Tibial artery (tissue), 4 donors: Measurements from ENCODE around the gene DNHD1.

Experiments used
- DNase-seq, 2 donors: peaks; one replicate each; pipeline ENCODE4 v3.0.0-alpha.2; 2019
- H3K27ac ChIP-seq, 2 donors: fragments of 200-600 bp; sonication (generic) in 1 of 2; 1 replicate in 1 of 2; 2 replicates in 1 of 2; pipeline ENCODE4 v1.5.1; 2018 to 2019; ENCODE audit warnings: mild to moderate bottlenecking in 1 of 2
- H3K27me3 ChIP-seq, 2 donors: fragments of 200-600 bp; sonication (generic) in 1 of 2; one replicate each; pipeline versions ENCODE4 v1.5.1 to v1.6.0; 2016 to 2019
- H3K36me3 ChIP-seq, 3 donors: fragments of 200-600 bp; sonication (generic) in 2 of 3; one replicate each; pipeline ENCODE4 v1.5.1; 2016 to 2019; ENCODE audit warnings: mild to moderate bottlenecking in 2 of 3
- H3K4me1 ChIP-seq, 4 donors: fragments of 200-600 bp; sonication (generic) in 2 of 4; 1 replicate in 3 of 4; 2 replicates in 1 of 4; pipeline ENCODE4 v1.5.1; 2016 to 2019
- H3K4me3 ChIP-seq, 2 donors: fragments of 200-600 bp; sonication (generic) in 1 of 2; 1 replicate in 1 of 2; 2 replicates in 1 of 2; pipeline ENCODE4 v1.5.1; 2018 to 2019; ENCODE audit warnings: mild to moderate bottlenecking in 2 of 2
- H3K9me3 ChIP-seq, 3 donors: fragments of 200-600 bp; sonication (generic) in 1 of 3; one replicate each; pipeline ENCODE4 v1.5.1; 2016 to 2019
- CTCF ChIP-seq, 2 experiments: fragments of 200-600 bp in 1 of 2; fragments of 450-650 bp in 1 of 2; IDR thresholded peaks; one replicate each; pipeline ENCODE4 v1.5.1; 2017 to 2019; ENCODE audit warnings: antibody characterized with exemption in 2 of 2, mild to moderate bottlenecking in 1 of 2, moderate library complexity in 1 of 2
- intact Hi-C: fragments of 100-400 bp; cut with DNase I; formaldehyde crosslinking; loops from one replicate; pipeline ENCODE4 v1.15.0; 2023; ENCODE audit warnings: low total_unique reads

DNHD1 gene

GRCh38 chr11:6616596-6617250 is 119.6 kb downstream of the DNHD1 start:
- H3K4me3 ChIP-seq, result no peak overlapping the region
- H3K36me3 ChIP-seq, result peaks cover 8 to 28% (median 15%) of the 10 kb centered on the region in 3 donors
- H3K9me3 ChIP-seq, result no peaks in the 10 kb centered on the region
- DNase-seq, result peak in 1 of 2 donors; percentile 63
- peak overlapping the region in 1 of 2 donors; percentile 96 for H3K27ac ChIP-seq
- no peak for TF ChIP-seq CTCF (IDR thresholded peaks at IDR 0.05)
- H3K4me1 ChIP-seq, result peaks cover 0 to 37% (median 22%) of the 10 kb centered on the region in 4 donors
- no peaks in the 10 kb centered on the region for H3K27me3 ChIP-seq
- intact Hi-C loops, result no loop called here

DNA sequence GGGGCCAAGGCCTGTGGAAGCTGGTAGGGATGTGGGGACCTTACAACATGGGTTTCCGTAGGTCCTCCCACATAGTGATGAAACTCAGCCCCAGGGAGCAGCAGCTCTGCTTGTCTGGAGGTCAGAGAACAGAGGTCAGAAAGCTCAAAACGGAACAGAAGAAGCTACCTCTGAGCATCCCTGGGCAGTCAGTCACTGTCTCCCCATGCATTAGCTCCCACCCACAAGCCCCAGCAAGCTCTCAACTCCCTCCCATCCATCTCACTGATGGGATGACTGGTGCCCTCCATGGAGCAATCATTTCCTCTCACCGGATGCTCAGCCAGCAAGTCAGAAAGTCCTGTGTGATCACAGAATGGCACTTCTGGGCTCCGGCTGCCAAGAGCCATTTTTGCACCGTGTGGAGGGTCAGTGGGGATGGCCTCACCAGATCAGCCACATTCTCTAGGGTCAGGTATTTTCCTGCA is 120.3 kb downstream of the DNHD1 start:
- H3K27ac ChIP-seq, result peak overlapping the region; percentile 40 to 96
- TF ChIP-seq CTCF (IDR thresholded peaks at IDR 0.05), result no peak
- H3K4me1 ChIP-seq, result peaks cover 0 to 37% (median 22%) of the 10 kb centered on the region in 4 donors
- peaks cover 8 to 28% (median 15%) of the 10 kb centered on the region in 3 donors for H3K36me3 ChIP-seq
- H3K4me3 ChIP-seq, result peak overlapping the region in 1 of 2 donors; percentile 86
- intact Hi-C loops, result no loop called here
- peak in 1 of 2 donors; percentile 50 for DNase-seq
- no peaks in the 10 kb centered on the region for H3K9me3 ChIP-seq
- no peaks in the 10 kb centered on the region for H3K27me3 ChIP-seq

DNA sequence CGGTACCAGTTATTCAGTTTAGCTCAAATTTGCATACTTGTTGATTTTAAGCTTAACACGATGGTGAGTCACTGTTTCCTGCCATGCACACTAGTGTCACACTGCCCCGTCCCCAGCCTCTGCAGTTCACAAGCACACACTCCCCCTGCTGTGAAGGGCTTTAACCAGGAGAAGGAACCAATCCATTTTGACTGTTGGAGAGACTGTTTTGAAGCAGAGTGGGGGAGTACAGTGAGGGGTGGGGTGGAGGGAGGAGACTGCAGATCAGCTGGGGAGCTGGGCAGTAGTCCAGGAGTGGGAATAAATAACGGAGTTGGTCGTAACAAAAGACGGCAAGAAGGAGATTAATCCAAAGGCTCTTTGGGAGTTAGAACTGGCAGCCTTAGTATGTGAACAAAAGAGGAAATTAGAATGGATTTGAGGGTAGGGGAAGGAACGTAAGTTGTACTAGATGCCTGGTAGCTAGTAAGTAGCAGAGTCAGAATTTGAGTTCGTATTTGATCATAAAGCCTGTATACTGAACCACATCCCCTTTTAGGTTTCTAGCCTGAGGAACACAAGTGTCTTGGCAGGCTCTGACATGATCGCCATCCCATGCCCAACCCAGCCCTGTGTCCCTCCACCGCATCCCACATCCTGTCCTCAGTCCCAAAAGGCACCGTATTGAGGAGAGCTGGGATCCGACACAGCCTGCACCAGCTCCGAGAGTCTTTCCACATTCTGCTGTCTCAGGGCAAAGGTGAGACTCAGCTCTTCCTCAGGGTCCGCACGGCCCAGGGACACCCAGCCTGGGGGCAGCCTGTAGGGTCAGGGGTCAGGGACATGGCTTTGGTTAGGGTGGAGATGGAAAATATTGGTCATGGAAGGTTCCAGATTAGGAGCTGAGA is 121.3 kb downstream of the DNHD1 start:
- peak overlapping the region; percentile 84 to 96 for H3K27ac ChIP-seq
- peak overlapping the region; percentile 60 to 86 for H3K4me3 ChIP-seq
- peaks cover 8 to 37% (median 22%) of the 10 kb centered on the region in 3 donors for H3K36me3 ChIP-seq
- no peaks in the 10 kb centered on the region for H3K27me3 ChIP-seq
- peak; percentile 55 to 73 for DNase-seq
- no peaks in the 10 kb centered on the region for H3K9me3 ChIP-seq
- peak in 1 of 2 experiments; percentile 9 for TF ChIP-seq CTCF (IDR thresholded peaks at IDR 0.05)
- intact Hi-C loops, result no loop called here
- H3K4me1 ChIP-seq, result peaks cover 0 to 30% (median 17%) of the 10 kb centered on the region in 4 donors

DNA sequence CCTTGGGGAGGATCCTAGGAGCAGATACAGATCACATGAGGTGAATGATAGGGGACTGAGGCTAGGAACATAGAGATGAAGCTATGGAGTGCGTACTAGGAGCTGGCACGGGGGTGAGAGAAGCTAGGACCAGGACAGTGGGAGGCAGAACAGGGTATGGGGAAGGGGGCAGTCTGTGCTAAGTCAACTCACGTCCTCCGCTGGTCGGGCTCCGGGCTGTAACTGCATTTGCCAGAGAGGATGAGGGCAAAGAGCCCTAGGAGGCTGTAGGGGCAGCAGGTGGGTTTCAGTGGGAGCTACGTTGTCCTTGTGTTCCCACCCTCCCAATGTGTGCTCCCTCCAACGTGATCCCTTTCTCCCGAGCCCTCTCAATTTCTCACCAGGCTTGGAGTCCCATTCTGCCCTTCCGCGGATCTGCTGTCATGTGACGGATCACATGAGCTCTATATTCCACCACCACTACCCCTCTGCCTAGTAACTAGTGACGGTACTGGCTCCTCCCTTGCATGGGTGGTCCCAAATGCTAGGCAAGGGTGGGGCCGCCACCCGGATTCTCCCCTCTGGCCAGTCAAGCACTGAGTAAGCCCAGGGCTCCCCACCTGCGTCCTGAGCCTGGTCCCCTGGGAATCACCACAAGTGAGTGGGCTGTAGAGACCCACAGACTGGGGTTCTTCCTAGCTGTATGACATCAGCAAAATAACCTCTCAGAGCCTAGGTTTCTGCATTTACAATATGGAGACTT is 122.1 kb downstream of the DNHD1 start, which contains the start of gene TPP1:
Gene TPP1, minus strand, starts transcription at position 419 of the 742 bp plus-strand sequence. Its CDS starts 22 bp downstream, at position 397.
- Histone ChIP-seq H3K4me3 (peak within 1 kb of the TSS; percentile 60 to 86), H3K4me1 (peaks cover 0 to 23% (median 16%) of the 10 kb centered on the region in 4 donors), H3K36me3 (peaks cover 8 to 46% (median 30%) of the 10 kb centered on the region in 3 donors), H3K9me3 (no peaks in the 10 kb centered on the region), H3K27me3 (no peaks in the 10 kb centered on the region), H3K27ac (peak within 1 kb of the TSS; percentile 84 to 96)
- intact Hi-C loops, result no loop called here
- DNase-seq, result peak; percentile 96 to 97
- peak in 1 of 2 experiments; percentile 19 for TF ChIP-seq CTCF (IDR thresholded peaks at IDR 0.05)

DNA sequence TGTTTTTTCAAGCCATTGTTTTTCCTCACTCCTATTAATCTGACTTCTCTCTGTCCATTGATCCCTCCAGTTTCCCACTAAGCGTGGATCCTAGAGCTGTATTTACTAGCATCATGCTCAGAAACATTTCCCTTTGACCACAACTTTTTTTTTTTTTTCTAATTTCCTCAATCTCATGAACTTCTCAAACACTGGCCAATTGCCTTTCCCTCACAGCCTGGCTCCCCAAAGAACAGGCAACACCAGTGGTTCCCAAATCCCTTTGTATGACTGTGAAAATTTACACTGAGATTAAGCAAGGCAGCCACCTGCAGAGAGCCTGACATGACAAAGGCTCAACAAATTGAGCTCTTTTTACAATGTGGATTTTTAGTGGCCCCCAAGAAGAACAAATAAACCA is 123.6 kb downstream of the DNHD1 start:
- H3K27me3 ChIP-seq, result no peaks in the 10 kb centered on the region
- no peak for DNase-seq
- TF ChIP-seq CTCF (IDR thresholded peaks at IDR 0.05), result no peak
- no peak overlapping the region for H3K27ac ChIP-seq
- peaks cover 6 to 49% (median 33%) of the 10 kb centered on the region in 3 donors for H3K36me3 ChIP-seq
- peaks cover 0 to 23% (median 16%) of the 10 kb centered on the region in 4 donors for H3K4me1 ChIP-seq
- H3K4me3 ChIP-seq, result no peak overlapping the region
- intact Hi-C loops, result no loop called here
- no peaks in the 10 kb centered on the region for H3K9me3 ChIP-seq
